ENCODE results near the gene RETSAT.

DNA sequence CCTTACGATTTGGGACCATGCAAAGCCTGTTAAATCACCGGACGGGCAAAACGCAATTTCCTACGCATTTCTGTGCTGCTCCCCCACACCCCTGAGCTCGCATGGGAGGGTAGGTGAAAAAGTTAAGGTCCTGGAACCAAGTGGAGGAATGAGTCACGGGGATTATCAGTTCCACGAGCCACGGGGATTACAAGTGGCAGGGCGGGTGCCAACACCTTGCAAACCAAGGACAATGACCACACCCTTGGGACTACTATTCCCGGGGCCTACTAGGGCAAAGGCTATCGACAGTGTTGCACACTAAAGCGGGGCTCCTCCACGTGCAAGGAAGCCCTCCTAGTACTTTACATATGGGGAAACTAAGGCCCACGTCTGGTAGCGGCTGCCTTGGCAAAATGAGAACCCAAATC is 447 bp downstream of the RETSAT start:
- TF ChIP-seq, protein P1, sequence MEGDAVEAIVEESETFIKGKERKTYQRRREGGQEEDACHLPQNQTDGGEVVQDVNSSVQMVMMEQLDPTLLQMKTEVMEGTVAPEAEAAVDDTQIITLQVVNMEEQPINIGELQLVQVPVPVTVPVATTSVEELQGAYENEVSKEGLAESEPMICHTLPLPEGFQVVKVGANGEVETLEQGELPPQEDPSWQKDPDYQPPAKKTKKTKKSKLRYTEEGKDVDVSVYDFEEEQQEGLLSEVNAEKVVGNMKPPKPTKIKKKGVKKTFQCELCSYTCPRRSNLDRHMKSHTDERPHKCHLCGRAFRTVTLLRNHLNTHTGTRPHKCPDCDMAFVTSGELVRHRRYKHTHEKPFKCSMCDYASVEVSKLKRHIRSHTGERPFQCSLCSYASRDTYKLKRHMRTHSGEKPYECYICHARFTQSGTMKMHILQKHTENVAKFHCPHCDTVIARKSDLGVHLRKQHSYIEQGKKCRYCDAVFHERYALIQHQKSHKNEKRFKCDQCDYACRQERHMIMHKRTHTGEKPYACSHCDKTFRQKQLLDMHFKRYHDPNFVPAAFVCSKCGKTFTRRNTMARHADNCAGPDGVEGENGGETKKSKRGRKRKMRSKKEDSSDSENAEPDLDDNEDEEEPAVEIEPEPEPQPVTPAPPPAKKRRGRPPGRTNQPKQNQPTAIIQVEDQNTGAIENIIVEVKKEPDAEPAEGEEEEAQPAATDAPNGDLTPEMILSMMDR (IDR thresholded peaks at IDR 0.05; ENCODE audit: insufficient read depth, low read depth, low read length): no peak
- TF ChIP-seq EZH2 (IDR thresholded peaks at IDR 0.05; ENCODE audit: insufficient read depth, low read length): no peak

All from astrocyte (in vitro differentiated cells and primary cell).